CD4-positive, alpha-beta T cell treated with Interleukin-4 for 4 hours (primary cell): ENCODE data around the gene AGAP9.
"Not testable (repeated sequence)": the region's sequence is repeated elsewhere in the genome, so short reads cannot be mapped to it uniquely, and the experiment has no call there.

Experiments
- DNase-seq: peaks from one replicate; pipeline ENCODE4 v3.0.0-alpha.2; 2020

AGAP9 gene

DNA sequence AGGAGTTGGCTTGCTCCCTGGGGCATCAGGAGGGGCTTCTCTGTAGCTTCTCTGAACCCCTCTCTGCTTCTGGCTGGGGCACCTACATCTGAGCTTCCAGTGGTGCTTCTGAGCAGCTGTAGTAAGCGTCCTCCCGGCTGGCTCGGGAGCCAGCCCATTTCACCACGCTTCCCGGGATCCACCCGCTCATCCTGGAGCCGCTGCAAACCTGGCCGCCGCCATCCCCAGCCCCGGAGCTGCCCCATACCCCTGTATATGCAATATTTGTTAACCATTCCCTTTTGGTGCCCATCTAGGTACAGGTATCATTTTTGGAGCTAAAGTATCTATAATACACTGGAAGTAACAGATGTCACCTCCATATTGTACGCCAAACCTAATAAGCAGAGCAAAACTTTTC lies 38.7 kb downstream of the AGAP9 start:
- DNase-seq, result not testable (repeated sequence)

GRCh38 chr10:47483923-47484322 lies 39.5 kb downstream of the AGAP9 start, which contains the start of gene ANXA8:
ANXA8 (minus strand) TSS chr10:47484115; CDS start chr10:47483933, 182 bp downstream.
- not testable (repeated sequence) for DNase-seq

- DNase-seq, result not testable (repeated sequence)
These were observed 41.1 kb downstream of the AGAP9 start for GRCh38 chr10:47482367-47482766.

- DNase-seq, result not testable (repeated sequence)
These were observed 41.7 kb downstream of the AGAP9 start for GRCh38 chr10:47481768-47482181.

DNA sequence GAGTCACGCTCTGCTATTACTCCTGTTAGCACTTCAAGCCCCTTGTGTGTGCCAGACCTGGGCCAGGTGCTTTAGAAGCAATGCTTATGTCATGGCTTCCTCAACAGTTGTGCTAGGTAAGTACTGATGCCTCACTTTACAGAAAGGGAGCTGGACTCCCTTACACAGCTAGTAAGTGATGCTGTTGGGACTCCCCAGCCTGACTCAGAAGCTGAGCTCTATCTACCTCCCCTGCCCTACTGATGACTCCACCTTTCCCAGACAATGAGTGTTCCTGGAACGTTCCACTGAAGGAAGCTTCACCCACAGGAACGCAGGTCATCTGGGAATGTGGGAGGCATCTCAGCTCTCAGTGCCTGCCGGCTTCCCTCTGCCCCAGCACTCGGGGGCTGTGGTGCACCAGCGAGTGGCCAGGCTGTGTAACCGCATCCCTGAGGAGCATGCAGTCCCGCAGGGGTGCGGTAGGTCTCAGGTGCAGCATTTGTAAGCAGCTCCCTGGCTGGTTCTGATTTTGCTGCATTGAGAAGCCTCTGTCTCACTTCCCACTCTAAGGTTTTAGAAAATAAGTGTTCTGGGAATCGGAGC lies 42.2 kb downstream of the AGAP9 start:
- DNase-seq, result not testable (repeated sequence)

- not testable (repeated sequence) for DNase-seq
These were observed 43.3 kb downstream of the AGAP9 start for GRCh38 chr10:47480133-47480532.

DNA sequence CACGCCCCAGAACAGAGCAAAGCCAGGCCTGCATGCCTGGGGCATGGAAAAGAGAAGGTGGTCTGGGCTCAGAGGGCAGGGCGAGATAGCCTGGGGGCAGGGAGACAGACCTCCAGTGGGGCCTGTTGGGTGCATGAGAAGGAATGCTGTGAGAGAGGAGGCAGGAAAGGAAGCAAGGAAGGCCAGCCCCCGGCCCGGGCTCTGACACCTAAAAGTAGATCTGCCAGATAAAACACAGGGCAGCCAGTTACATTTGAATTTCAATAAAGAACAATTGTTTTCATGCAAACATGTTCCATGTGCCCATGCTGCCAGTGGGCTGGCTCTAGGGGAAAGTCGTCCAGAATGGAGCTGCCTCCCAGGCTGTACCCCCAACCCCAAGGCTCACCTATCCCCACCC lies 45.3 kb downstream of the AGAP9 start:
- DNase-seq, result not testable (repeated sequence)

GRCh38 chr10:47477078-47477477 lies 46.4 kb downstream of the AGAP9 start:
- DNase-seq, result not testable (repeated sequence)

GRCh38 chr10:47475101-47475500 lies 48.3 kb downstream of the AGAP9 start:
- not testable (repeated sequence) for DNase-seq

- not testable (repeated sequence) for DNase-seq
These were observed 49.9 kb downstream of the AGAP9 start for GRCh38 chr10:47473516-47473915.

GRCh38 chr10:47472647-47473046 lies 50.8 kb downstream of the AGAP9 start:
- DNase-seq, result not testable (repeated sequence)

DNA sequence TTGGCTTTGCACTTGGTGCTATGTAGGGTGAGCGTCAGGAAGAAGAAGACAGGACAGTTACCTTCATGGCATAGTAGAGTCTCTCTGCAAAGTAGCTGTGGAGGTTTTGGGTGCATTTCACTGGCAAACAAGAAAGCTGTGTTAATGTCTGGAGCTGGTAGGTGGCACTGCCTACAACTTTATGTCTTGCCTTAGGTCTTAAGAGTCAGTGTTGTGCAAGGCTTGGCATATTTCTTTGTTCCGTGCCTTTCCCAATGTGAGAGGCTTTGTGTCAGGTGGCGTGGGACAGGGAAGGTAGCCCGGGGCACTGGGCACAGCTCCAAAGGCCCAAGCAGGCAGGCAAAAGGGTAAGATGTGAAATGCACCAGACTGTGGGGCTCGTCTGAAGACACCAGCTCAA lies 51.4 kb downstream of the AGAP9 start:
- not testable (repeated sequence) for DNase-seq

DNA sequence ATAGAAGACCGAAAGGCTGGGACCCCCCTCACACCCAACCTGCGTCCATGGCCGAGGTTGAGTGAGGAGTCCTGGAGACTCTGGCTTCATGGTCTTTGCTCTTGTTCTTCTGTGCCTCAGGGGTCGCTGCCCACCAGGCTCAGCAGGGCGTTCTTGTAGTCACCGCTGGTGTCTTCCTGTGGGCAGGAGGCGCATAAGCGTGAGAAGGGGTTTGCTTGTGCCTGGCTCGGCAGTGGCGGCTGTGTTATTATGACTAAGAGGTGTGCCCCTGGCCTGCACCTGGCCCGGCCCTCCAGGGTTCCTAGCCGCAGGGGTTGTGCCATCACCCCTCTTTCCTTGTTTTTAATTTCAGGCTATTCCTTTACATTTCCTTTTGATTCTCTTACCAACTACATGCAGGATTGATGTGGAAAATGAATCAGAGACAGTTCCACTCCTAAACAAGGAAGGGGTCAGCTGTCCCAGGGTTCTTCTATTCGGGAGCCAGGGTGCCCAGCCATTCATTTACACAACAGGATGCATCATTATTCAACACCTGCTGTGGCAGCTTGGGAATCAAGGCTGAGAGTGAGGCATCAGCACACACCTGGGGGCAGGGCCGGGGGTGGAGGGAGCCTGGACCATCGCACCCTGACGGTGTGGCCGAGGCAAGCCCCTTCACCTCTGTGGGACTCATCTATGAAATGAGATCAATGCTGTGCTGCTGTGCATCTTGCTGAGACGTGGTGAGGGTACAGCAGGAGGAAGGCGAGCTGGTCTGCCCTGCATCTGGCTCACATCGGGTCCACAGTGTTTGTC lies 54.5 kb downstream of the AGAP9 start:
- DNase-seq, result not testable (repeated sequence)

GRCh38 chr10:47467957-47468356 lies 55.5 kb downstream of the AGAP9 start:
- not testable (repeated sequence) for DNase-seq

DNA sequence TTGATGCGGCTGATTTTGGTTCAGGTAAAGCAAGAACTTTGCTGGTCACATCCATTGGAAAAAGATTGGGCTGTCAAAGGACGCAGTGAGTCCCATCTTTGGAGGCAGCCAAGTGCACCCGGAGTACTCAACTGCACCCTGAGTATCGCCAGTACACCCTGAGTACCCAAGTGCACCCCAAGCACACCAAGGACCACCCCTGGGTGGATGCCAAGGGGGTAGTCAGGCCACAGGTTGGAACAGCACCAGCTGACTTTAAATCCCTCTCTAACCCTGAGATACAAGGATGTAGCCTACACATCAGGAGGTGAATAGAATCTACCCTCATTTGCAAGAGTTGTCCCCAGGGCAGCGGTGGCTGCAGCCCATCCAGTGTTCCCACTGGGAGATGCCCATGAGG lies 56.0 kb downstream of the AGAP9 start:
- not testable (repeated sequence) for DNase-seq

- DNase-seq, result not testable (repeated sequence)
These were observed 58.1 kb downstream of the AGAP9 start for GRCh38 chr10:47465216-47465917.

DNA sequence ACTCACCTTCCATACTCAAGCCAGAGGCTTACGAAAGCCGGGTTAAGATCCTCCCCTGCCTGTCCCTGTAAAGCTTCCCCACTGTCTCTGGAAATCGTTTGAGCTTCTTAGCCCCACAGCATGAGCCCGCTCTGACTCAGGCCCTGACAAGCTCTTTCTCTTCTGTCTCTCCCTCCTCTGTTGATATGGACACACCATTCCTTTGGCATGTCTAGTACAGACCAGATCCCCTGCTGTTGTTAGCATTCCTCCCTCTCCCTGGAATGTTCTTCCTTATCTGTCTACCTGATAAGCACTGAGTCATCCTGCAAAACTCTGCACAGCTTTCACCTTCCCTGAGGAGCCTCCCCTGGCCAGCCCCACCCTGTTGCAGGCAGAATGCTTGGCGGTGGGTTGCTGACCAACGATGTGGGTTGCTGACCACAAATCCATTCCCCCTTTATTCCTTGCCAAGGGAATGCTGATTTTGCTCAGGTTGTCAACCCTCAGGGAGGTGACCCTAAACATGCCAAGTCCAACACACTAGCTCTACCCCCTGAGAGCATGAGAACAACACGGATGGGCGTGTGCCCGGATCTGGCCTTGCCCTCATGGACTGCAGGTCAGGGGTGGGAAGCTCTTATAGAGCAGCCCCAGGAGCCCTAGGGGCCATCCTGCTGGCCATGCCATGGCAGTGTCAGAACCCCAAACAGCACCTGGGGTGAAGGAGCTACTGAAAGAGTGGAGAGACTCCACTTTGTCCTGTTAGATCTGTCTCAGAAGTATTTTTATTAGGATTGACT lies 60.7 kb downstream of the AGAP9 start:
- not testable (repeated sequence) for DNase-seq

DNA sequence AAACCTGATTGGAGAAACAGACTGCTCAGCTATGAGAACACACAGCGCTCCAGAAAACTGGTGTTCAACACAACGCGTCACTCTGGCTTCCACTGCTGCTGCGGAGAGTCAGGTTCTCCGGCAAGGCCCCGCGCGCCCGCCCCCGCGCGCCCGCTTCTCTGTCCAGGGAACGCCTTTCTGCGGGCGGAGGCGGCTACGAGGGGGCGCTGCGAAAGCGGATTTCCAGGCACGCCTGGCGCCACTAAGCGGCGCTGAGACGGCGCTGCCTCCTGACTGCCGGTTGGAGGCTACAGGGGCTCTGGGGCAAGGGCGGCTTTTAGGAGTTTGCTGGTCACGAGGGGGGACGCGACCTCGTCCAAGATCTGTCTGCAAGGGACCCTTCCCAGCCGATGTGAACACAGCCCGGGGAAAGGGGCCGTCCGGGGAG lies 62.2 kb downstream of the AGAP9 start:
- DNase-seq, result not testable (repeated sequence)

- no peak for DNase-seq
These were observed 64.8 kb downstream of the AGAP9 start for GRCh38 chr10:47458466-47459154.

GRCh38 chr10:47457826-47458225 lies 65.6 kb downstream of the AGAP9 start:
- no peak for DNase-seq

GRCh38 chr10:47457528-47457820 lies 66.0 kb downstream of the AGAP9 start:
- no peak for DNase-seq
